ENCODE results near the gene ERMP1. TPM values are rescaled to one million over a fixed set of nuclear protein-coding genes. Genes with fewer than 3 reads are reported as not detected.

The ERMP1 gene
- total and polyA plus RNA-seq, 2 of the 8 experiments (the other 6 are each of a cell fraction or from before 2014, with no cell fraction given) = 12.8 to 16.7 TPM

- H3K4me2 ChIP-seq (ENCODE audit: insufficient read depth in 1 of 2, low read depth in 2 of 2, low read length in 2 of 2) = no peak overlapping the region
- H2BK15ac ChIP-seq (ENCODE audit: low read length) = no peak overlapping the region
- no peaks in the 10 kb centered on the region for H3K4me1 ChIP-seq (replicated peaks in 1 of 4; ENCODE audit: control insufficient read depth in 3 of 4, insufficient read depth in 4 of 4, low read length in 3 of 4)
- H3K4me3 ChIP-seq (ENCODE audit: extremely low read depth in 1 of 4, insufficient read depth in 2 of 4, low read depth in 3 of 4, low read length in 4 of 4) = no peak overlapping the region
- H2BK5ac ChIP-seq (ENCODE audit: low read depth, low read length) = no peak overlapping the region
- DNase-seq (ENCODE audit: low read depth in 1 of 2, low spot score in 2 of 2) (no peak), FAIRE-seq (no peak)
- 86% methylated on average over 2 of the region's 2 CpGs; no CpG with 5 or more reads in 1 of the 2 experiments for WGBS, 2 experiments (ENCODE audit: extremely low coverage in 1 of 2, insufficient coverage in 1 of 2, insufficient read length in 1 of 2, insufficient replicate concordance in 2 of 2, low coverage in 1 of 2, low lambda C conversion rate in 2 of 2, missing lambda C conversion rate in 1 of 2)
- H3K27ac ChIP-seq (ENCODE audit: low read depth, low read length) = no peak overlapping the region
- H3K9ac ChIP-seq (replicated peaks in 1 of 4; ENCODE audit: extremely low read depth in 1 of 4, low read depth in 3 of 4, low read length in 3 of 4) = no peak overlapping the region
- no peak overlapping the region for H3K4ac ChIP-seq (replicated peaks; ENCODE audit: insufficient read length, low read depth, low read length)
- H3K56ac ChIP-seq (replicated peaks; ENCODE audit: insufficient read length, low read depth, low read length) = no peak overlapping the region
- H3K23me2 ChIP-seq (ENCODE audit: low read depth, low read length) = no peaks in the 10 kb centered on the region
- H2BK12ac ChIP-seq (ENCODE audit: low read depth, low read length) = no peak overlapping the region
- TF ChIP-seq TAF1 (IDR thresholded peaks at IDR 0.05; ENCODE audit: low read depth, low read length) (no peak), KDM1A (IDR thresholded peaks at IDR 0.05; ENCODE audit: borderline replicate concordance, low read length) (no peak), BACH1 (IDR thresholded peaks at IDR 0.05; ENCODE audit: low read length) (no peak), SIRT6 (IDR thresholded peaks at IDR 0.05; ENCODE audit: low read length) (no peak), CTBP2 (IDR thresholded peaks at IDR 0.05; ENCODE audit: borderline replicate concordance, insufficient read depth, insufficient read length, low read length) (no peak), EZH2 (IDR thresholded peaks at IDR 0.05; ENCODE audit: low read depth, low read length, severe bottlenecking) (no peak), BRCA1 (IDR thresholded peaks at IDR 0.05; ENCODE audit: low read depth, low read length) (no peak), JUN (IDR thresholded peaks at IDR 0.05; ENCODE audit: low read depth, low read length) (no peak), TBP (IDR thresholded peaks at IDR 0.05; ENCODE audit: low read depth, low read length) (no peak), KDM4A (IDR thresholded peaks at IDR 0.05; ENCODE audit: low read depth, low read length, severe bottlenecking) (no peak), JUND (IDR thresholded peaks at IDR 0.05; ENCODE audit: low read length) (no peak), TCF12 (IDR thresholded peaks at IDR 0.05; ENCODE audit: low read depth, low read length) (no peak)
- no peak overlapping the region for H4K5ac ChIP-seq (ENCODE audit: insufficient read length, low read depth, low read length)
- no peaks in the 10 kb centered on the region for H3K79me2 ChIP-seq (ENCODE audit: control insufficient read depth in 1 of 2, insufficient read depth in 2 of 2, low read length in 2 of 2)
- H2BK120ac ChIP-seq (replicated peaks; ENCODE audit: low read depth, low read length) = no peak overlapping the region
- peaks cover 0 to 6% (median 0%) of the 10 kb centered on the region in 4 experiments; a peak in 1 of 8 replicates for H3K36me3 ChIP-seq (ENCODE audit: control insufficient read depth in 2 of 4, insufficient read depth in 4 of 4, low read length in 3 of 4)
- no peak overlapping the region for H4K91ac ChIP-seq (replicated peaks; ENCODE audit: insufficient read length, low read length)
- H3K18ac ChIP-seq (ENCODE audit: extremely low read depth, low read length) = no peak overlapping the region
- POLR2A ChIA-PET (ENCODE audit: partially characterized antibody) = no interaction called here
- H3K23ac ChIP-seq (ENCODE audit: insufficient read length) = no peak overlapping the region
- H3K79me1 ChIP-seq (ENCODE audit: low read depth, low read length) = no peaks in the 10 kb centered on the region
- peaks cover 0 to 2% of the 10 kb centered on the region in 2 experiments for H4K20me1 ChIP-seq (replicated peaks in 1 of 2; ENCODE audit: control insufficient read depth in 1 of 2, insufficient read depth in 2 of 2, low read length in 2 of 2)
- no peak overlapping the region for H2BK20ac ChIP-seq (ENCODE audit: low read length)
- no peaks in the 10 kb centered on the region for H3K27me3 ChIP-seq (replicated peaks in 1 of 4; ENCODE audit: control insufficient read depth in 3 of 4, extremely low read depth in 1 of 4, insufficient read depth in 3 of 4, low read length in 3 of 4)
- H3K14ac ChIP-seq (ENCODE audit: insufficient read length) = no peak overlapping the region
- no peak overlapping the region for H4K8ac ChIP-seq (ENCODE audit: extremely low read depth, insufficient read depth, low read length)
- no peaks in the 10 kb centered on the region for H3K9me3 ChIP-seq (ENCODE audit: insufficient read depth in 2 of 2, low read depth in 1 of 2, low read length in 1 of 2)
- CTCF ChIA-PET (ENCODE audit: partially characterized antibody) = interaction anchor here (0.6 to 1.8 kb wide), 4 partner anchors 16 to 802 kb away, joined by 3 to 4 read pairs (median 3); no protein-coding TSS in a partner anchor
- no peak overlapping the region for H2AFZ ChIP-seq (ENCODE audit: low read length)
- no peak overlapping the region for H2AK5ac ChIP-seq (ENCODE audit: low read depth, low read length)
Observed at GRCh38 chr9:5818424-5819142, 14.3 kb downstream of the ERMP1 start.

Data from H1 (cell line).